CD4-positive, alpha-beta T cell (primary cell): ENCODE data around the gene ABCC6. TPM values are rescaled to one million over a fixed set of nuclear protein-coding genes. Genes with fewer than 3 reads are reported as not detected.

Experiments
- ATAC-seq: fragments of 200-7000 bp; cut with Tn5 transposase; one replicate; pipeline ENCODE4 v1.10.0; 2022; ENCODE audit warnings: mild to moderate bottlenecking; ENCODE audit not compliant: poor library complexity
- CTCF ChIA-PET: fragments of 350-600 bp; sonication (Branson Sonifier 250); formaldehyde crosslinking; loops from one replicate; lab custom pipeline; 2021; ENCODE audit warnings: antibody characterized with exemption, inconsistent platforms; lab: Charles Lee
- POLR2A ChIA-PET: fragments of 350-600 bp; sonication (Branson Sonifier 250); formaldehyde crosslinking; loops from one replicate; lab custom pipeline; 2021; ENCODE audit warnings: antibody characterized with exemption, inconsistent platforms; lab: Charles Lee
- DNase-seq, 14 experiments: peaks; one replicate each; pipeline ENCODE4 v3.0.0-alpha.2; 2013 to 2020; ENCODE audit warnings: mixed read lengths in 2 of 14
- H3K27ac ChIP-seq, 2 donors: one replicate each; pipeline versions ENCODE4 v1.5.1 to v1.7.0; 2013; ENCODE audit warnings: low read length in 2 of 2, low read depth in 1 of 2, mild to moderate bottlenecking in 1 of 2
- H3K27me3 ChIP-seq, 2 experiments: 1 replicate in 1 of 2; 2 replicates in 1 of 2; pipeline versions ENCODE4 v1.6.1 to v1.7.0; 2013; ENCODE audit warnings: low read length in 2 of 2, control low read depth in 1 of 2, mild to moderate bottlenecking in 1 of 2, moderate library complexity in 1 of 2; ENCODE audit not compliant: insufficient read depth in 2 of 2, control insufficient read depth in 1 of 2
- H3K36me3 ChIP-seq: one replicate; pipeline ENCODE4 v1.6.1; 2013; ENCODE audit warnings: low read length, control low read depth; ENCODE audit not compliant: insufficient read depth
- H3K4me1 ChIP-seq: one replicate; pipeline ENCODE4 v1.6.1; 2013; ENCODE audit warnings: low read length, control low read depth; ENCODE audit not compliant: insufficient read depth
- H3K4me3 ChIP-seq: one replicate; pipeline ENCODE4 v1.5.1; 2013; ENCODE audit warnings: mild to moderate bottlenecking, low read length, moderate library complexity
- H3K9me3 ChIP-seq, 2 experiments: 1 replicate in 1 of 2; 2 replicates in 1 of 2; pipeline versions ENCODE4 v1.6.1 to v1.7.0; 2013; ENCODE audit warnings: low read length in 2 of 2, mild to moderate bottlenecking in 2 of 2, control low read depth in 1 of 2, moderate library complexity in 1 of 2; ENCODE audit not compliant: control insufficient read depth in 1 of 2, insufficient read depth in 1 of 2
- H3K27ac Mint-ChIP-seq: one replicate; pipeline ENCODE4 v1.8.0; 2020; ENCODE audit warnings: mixed read lengths
- H3K27me3 Mint-ChIP-seq: one replicate; pipeline ENCODE4 v1.8.0; 2021; ENCODE audit warnings: mixed read lengths
- H3K36me3 Mint-ChIP-seq: one replicate; pipeline ENCODE4 v1.8.0; 2021; ENCODE audit warnings: low read depth, mixed read lengths
- H3K4me1 Mint-ChIP-seq: one replicate; pipeline ENCODE4 v1.8.0; 2021; ENCODE audit warnings: low read depth, mixed read lengths
- H3K4me3 Mint-ChIP-seq: one replicate; pipeline ENCODE4 v1.8.0; 2020; ENCODE audit warnings: mild to moderate bottlenecking, mixed read lengths
- H3K9me3 Mint-ChIP-seq: one replicate; pipeline ENCODE4 v1.8.0; 2020; ENCODE audit warnings: mixed read lengths
- CTCF ChIP-seq: fragments of 200-600 bp; IDR thresholded peaks from one replicate; pipeline ENCODE4 v1.8.0; 2022; ENCODE audit warnings: antibody characterized with exemption, mild to moderate bottlenecking
- intact Hi-C, 2 experiments: fragments of 100-400 bp; cut with DNase I in 1 of 2; cut with micrococcal nuclease in 1 of 2; formaldehyde crosslinking; loops; one replicate each; pipeline versions ENCODE4 v1.15.1 to v1.9.0; 2023 to 2025; cut with DNase I, micrococcal nuclease
- total RNA-seq, 174 experiments: library from RNA in 2 of 174; stranded (reverse) in 2 of 174; gene quantifications; one replicate each; pipeline ENCODE4 v1.2.3 and lab custom pipeline; 2021 to 2026

Gene ABCC6
- total RNA-seq, 2 experiments from 2014 or later: not detected

- H3K9me3 Mint-ChIP-seq: no peaks in the 10 kb centered on the region
Measured at GRCh38 chr16:16139061-16139460, 84.2 kb downstream of the ABCC6 start.

DNA sequence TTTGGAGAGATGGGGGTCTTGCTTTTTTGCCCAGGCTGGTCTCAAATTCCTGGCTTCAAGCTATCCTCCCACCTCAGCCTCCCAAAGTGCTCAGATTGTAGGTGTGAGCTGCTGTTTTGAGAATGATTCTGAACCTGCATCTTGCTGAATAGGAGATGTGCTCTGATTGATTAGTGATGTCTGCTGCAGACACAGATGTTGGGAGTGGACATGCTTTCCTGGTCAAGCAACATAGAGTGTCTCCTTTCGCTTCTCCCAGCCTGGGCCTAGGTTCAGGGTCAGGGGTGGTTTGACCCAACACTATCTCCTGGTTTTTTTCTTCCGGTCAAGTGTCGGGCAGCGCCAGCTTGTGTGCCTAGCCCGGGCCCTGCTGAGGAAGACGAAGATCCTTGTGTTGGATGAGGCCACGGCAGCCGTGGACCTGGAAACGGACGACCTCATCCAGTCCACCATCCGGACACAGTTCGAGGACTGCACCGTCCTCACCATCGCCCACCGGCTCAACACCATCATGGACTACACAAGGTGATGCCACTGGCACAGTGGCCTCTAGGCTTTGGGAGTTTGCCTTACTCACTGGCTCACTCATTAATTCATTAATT, 85.2 kb downstream of the ABCC6 start:
- Histone ChIP-seq H3K27me3 (no peaks in the 10 kb centered on the region), H3K36me3 (peaks cover 95% of the 10 kb centered on the region), H3K4me3 (no peak overlapping the region), H3K27ac (no peak overlapping the region), H3K4me1 (no peaks in the 10 kb centered on the region), H3K9me3 (no peaks in the 10 kb centered on the region)
- ChIA-PET CTCF (no interaction called here), POLR2A (no interaction called here)
- no peak for DNase-seq
- no peaks in the 10 kb centered on the region for H3K4me1 Mint-ChIP-seq
- H3K9me3 Mint-ChIP-seq: no peaks in the 10 kb centered on the region
- no peak overlapping the region for H3K4me3 Mint-ChIP-seq
- no peak overlapping the region for H3K27ac Mint-ChIP-seq
- H3K36me3 Mint-ChIP-seq: peaks cover 93% of the 10 kb centered on the region
- no peak for ATAC-seq
- H3K27me3 Mint-ChIP-seq: no peaks in the 10 kb centered on the region
- no peak for TF ChIP-seq CTCF
- intact Hi-C loops: no loop called here

More at GRCh38 chr16:16139061-16139460, 84.2 kb downstream of the ABCC6 start:
- H3K36me3 ChIP-seq: peaks cover 91% of the 10 kb centered on the region
- no peak overlapping the region for H3K4me3 Mint-ChIP-seq
- H3K4me1 Mint-ChIP-seq: no peaks in the 10 kb centered on the region
- CTCF ChIA-PET: no interaction called here
- POLR2A ChIA-PET: no interaction called here
- DNase-seq (no peak), ATAC-seq (no peak)
- no peak overlapping the region for H3K4me3 ChIP-seq
- H3K36me3 Mint-ChIP-seq: peaks cover 89% of the 10 kb centered on the region
- TF ChIP-seq CTCF: no peak
- no peaks in the 10 kb centered on the region for H3K9me3 ChIP-seq
- H3K27ac ChIP-seq: no peak overlapping the region
- no peaks in the 10 kb centered on the region for H3K27me3 Mint-ChIP-seq
- H3K4me1 ChIP-seq: no peaks in the 10 kb centered on the region
- intact Hi-C loops: no loop called here
- no peaks in the 10 kb centered on the region for H3K27me3 ChIP-seq
- no peak overlapping the region for H3K27ac Mint-ChIP-seq

- Mint-ChIP-seq H3K27me3 (no peaks in the 10 kb centered on the region), H3K4me1 (no peaks in the 10 kb centered on the region), H3K27ac (no peak overlapping the region), H3K36me3 (peaks cover 93% of the 10 kb centered on the region), H3K9me3 (no peaks in the 10 kb centered on the region), H3K4me3 (no peak overlapping the region)
- no peaks in the 10 kb centered on the region for H3K27me3 ChIP-seq
- no peak for TF ChIP-seq CTCF
- H3K9me3 ChIP-seq: no peaks in the 10 kb centered on the region
- no peaks in the 10 kb centered on the region for H3K4me1 ChIP-seq
- peaks cover 97% of the 10 kb centered on the region for H3K36me3 ChIP-seq
- no peak overlapping the region for H3K27ac ChIP-seq
- intact Hi-C loops: no loop called here
- ChIA-PET CTCF (no interaction called here), POLR2A (no interaction called here)
- no peak for DNase-seq
- no peak overlapping the region for H3K4me3 ChIP-seq
- no peak for ATAC-seq
Measured at GRCh38 chr16:16137110-16137509, 86.2 kb downstream of the ABCC6 start.
